Measurements from ENCODE around the gene PTGER2.

DNA sequence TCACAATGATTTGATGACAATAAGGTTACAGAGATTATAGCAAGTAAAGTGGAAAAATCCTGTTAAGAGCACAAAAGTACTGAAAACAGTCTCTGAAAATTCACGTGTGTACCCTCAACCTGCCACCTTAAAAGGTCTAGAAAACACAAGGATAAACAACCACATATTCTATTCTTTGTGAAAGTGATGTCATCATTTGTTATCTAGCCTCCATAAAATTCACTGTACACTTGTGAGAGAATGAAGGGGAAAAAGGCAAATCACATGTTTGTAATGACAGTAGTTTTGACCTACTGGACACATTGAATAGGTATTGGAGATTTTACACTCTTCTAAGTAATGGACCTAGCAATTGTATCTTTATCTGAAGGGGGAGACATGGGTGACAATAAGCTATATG, 42.6 kb upstream of the PTGER2 start:
- no peak for TF ChIP-seq EZH2 (IDR thresholded peaks at IDR 0.05; ENCODE audit: borderline replicate concordance, low read depth, low read length, poor library complexity, severe bottlenecking)
- TF ChIP-seq, protein P1, sequence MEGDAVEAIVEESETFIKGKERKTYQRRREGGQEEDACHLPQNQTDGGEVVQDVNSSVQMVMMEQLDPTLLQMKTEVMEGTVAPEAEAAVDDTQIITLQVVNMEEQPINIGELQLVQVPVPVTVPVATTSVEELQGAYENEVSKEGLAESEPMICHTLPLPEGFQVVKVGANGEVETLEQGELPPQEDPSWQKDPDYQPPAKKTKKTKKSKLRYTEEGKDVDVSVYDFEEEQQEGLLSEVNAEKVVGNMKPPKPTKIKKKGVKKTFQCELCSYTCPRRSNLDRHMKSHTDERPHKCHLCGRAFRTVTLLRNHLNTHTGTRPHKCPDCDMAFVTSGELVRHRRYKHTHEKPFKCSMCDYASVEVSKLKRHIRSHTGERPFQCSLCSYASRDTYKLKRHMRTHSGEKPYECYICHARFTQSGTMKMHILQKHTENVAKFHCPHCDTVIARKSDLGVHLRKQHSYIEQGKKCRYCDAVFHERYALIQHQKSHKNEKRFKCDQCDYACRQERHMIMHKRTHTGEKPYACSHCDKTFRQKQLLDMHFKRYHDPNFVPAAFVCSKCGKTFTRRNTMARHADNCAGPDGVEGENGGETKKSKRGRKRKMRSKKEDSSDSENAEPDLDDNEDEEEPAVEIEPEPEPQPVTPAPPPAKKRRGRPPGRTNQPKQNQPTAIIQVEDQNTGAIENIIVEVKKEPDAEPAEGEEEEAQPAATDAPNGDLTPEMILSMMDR (conservative IDR thresholded peaks at IDR 0.05; ENCODE audit: low read depth, low read length): no peak

All from A673 (cell line).